H1 (cell line): ENCODE data around the gene MRC2.
"Not testable (repeated sequence)": the region's sequence is repeated elsewhere in the genome, so short reads cannot be mapped to it uniquely, and the experiment has no call there.

Experiments
- CEBPB ChIP-seq: IDR thresholded peaks from 2 replicates; pipeline ENCODE4 v1.6.1; 2012; ENCODE audit warnings: low read depth, low read length
- CREB1 ChIP-seq: IDR thresholded peaks from 2 replicates; pipeline ENCODE4 v1.6.1; 2012; ENCODE audit warnings: inconsistent platforms
- EGR1 ChIP-seq: IDR thresholded peaks from 2 replicates; pipeline ENCODE4 v1.6.1; 2011; ENCODE audit warnings: low read depth, low read length, borderline replicate concordance
- EZH2 ChIP-seq: fragments of 200-600 bp; sonication (generic); IDR thresholded peaks from 2 replicates; pipeline ENCODE4 v1.7.1; 2012; ENCODE audit warnings: low read depth, mild to moderate bottlenecking, moderate library complexity, low read length, inconsistent platforms; ENCODE audit not compliant: severe bottlenecking
- JUND ChIP-seq: IDR thresholded peaks from 2 replicates; pipeline ENCODE4 v1.6.1; 2011; ENCODE audit warnings: mild to moderate bottlenecking, improper control_type of control experiment, low read length
- NRF1 ChIP-seq: IDR thresholded peaks from 2 replicates; pipeline ENCODE4 v1.6.1; 2011; ENCODE audit warnings: mild to moderate bottlenecking, low read depth, low read length, improper control_type of control experiment
- POLR2A ChIP-seq, 2 experiments: IDR thresholded peaks; 1 replicate in 1 of 2; 2 replicates in 1 of 2; pipeline ENCODE4 v1.6.1; 2011; ENCODE audit warnings: low read depth in 2 of 2, low read length in 2 of 2, mild to moderate bottlenecking in 2 of 2; ENCODE audit errors: control extremely low read depth in 1 of 2
- POLR2AphosphoS5 ChIP-seq: IDR thresholded peaks from 2 replicates; pipeline ENCODE4 v1.6.1; 2011; ENCODE audit warnings: low read depth, low read length
- RAD21 ChIP-seq, 2 experiments: IDR thresholded peaks in 1 of 2; conservative IDR thresholded peaks in 1 of 2; 2 replicates each; pipeline ENCODE4 v1.6.1; 2011; ENCODE audit warnings: low read depth in 2 of 2, low read length in 2 of 2, improper control_type of control experiment in 1 of 2, inconsistent platforms in 1 of 2, mild to moderate bottlenecking in 1 of 2, moderate library complexity in 1 of 2
- RBBP5 ChIP-seq: IDR thresholded peaks from 2 replicates; pipeline ENCODE4 v1.7.1; 2012; ENCODE audit warnings: low read depth, mild to moderate bottlenecking, inconsistent platforms, low read length, moderate library complexity, borderline replicate concordance
- SIN3A ChIP-seq, 2 experiments: IDR thresholded peaks in 1 of 2; conservative IDR thresholded peaks in 1 of 2; 2 replicates each; pipeline ENCODE4 v1.6.1; 2011 to 2012; ENCODE audit warnings: low read length in 2 of 2, improper control_type of control experiment in 1 of 2, low read depth in 1 of 2, mild to moderate bottlenecking in 1 of 2
- TF ChIP-seq, protein P1 (sequence below): IDR thresholded peaks from 2 replicates; pipeline ENCODE4 v1.6.1; 2011; ENCODE audit warnings: low read depth, mild to moderate bottlenecking, low read length; ENCODE audit not compliant: insufficient read depth
- TF ChIP-seq, protein P2 (sequence below), 3 experiments: IDR thresholded peaks; 1 replicate in 2 of 3; 2 replicates in 1 of 3; pipeline versions ENCODE4 v1.5.1 to v1.6.1; 2011; ENCODE audit warnings: low read length in 3 of 3, mild to moderate bottlenecking in 3 of 3, inconsistent platforms in 2 of 3, low read depth in 1 of 3, moderate library complexity in 1 of 3; ENCODE audit not compliant: insufficient read depth in 1 of 3; ENCODE audit errors: control extremely low read depth in 1 of 3
- TF ChIP-seq, protein P3 (sequence below): IDR thresholded peaks from 2 replicates; pipeline ENCODE4 v1.6.1; 2011; ENCODE audit warnings: low read length, improper control_type of control experiment

DNA sequence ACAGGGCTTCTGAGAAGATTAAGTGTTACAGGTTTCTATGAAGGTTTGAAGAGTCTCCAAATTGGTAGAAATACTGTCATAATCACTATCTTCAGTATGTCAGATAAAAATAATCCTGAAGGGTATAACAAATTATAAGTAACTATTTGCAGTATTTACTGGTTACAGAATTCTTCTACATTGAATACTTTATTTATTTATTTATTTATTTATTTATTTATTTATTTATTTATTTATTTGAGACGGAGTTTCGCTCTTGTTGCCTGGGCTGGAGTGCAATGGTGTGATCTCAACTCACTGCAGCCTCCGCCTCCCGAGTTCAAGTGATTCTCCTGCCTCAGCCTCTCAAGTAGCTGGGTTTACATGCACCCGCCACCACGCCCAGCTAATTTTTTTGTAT is 23.7 kb upstream of the MRC2 start:
- TF ChIP-seq, protein P1, sequence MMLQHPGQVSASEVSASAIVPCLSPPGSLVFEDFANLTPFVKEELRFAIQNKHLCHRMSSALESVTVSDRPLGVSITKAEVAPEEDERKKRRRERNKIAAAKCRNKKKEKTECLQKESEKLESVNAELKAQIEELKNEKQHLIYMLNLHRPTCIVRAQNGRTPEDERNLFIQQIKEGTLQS, result not testable (repeated sequence)
- not testable (repeated sequence) for TF ChIP-seq JUND; NRF1; CEBPB; POLR2A (IDR thresholded peaks at IDR 0.05; ENCODE audit: control extremely low read depth in 1 of 2, low read depth in 2 of 2, low read length in 2 of 2); RBBP5; EZH2; RAD21 (IDR thresholded peaks at IDR 0.05 in 1 of 2, conservative IDR thresholded peaks at IDR 0.05 in 1 of 2; ENCODE audit: low read depth in 2 of 2, low read length in 2 of 2); EGR1; POLR2AphosphoS5; SIN3A (conservative IDR thresholded peaks at IDR 0.05 in 1 of 2, IDR thresholded peaks at IDR 0.05 in 1 of 2; ENCODE audit: low read depth in 1 of 2, low read length in 2 of 2); CREB1
- TF ChIP-seq, protein P2, sequence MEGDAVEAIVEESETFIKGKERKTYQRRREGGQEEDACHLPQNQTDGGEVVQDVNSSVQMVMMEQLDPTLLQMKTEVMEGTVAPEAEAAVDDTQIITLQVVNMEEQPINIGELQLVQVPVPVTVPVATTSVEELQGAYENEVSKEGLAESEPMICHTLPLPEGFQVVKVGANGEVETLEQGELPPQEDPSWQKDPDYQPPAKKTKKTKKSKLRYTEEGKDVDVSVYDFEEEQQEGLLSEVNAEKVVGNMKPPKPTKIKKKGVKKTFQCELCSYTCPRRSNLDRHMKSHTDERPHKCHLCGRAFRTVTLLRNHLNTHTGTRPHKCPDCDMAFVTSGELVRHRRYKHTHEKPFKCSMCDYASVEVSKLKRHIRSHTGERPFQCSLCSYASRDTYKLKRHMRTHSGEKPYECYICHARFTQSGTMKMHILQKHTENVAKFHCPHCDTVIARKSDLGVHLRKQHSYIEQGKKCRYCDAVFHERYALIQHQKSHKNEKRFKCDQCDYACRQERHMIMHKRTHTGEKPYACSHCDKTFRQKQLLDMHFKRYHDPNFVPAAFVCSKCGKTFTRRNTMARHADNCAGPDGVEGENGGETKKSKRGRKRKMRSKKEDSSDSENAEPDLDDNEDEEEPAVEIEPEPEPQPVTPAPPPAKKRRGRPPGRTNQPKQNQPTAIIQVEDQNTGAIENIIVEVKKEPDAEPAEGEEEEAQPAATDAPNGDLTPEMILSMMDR (IDR thresholded peaks at IDR 0.05; ENCODE audit: control extremely low read depth in 1 of 3, insufficient read depth in 1 of 3, low read depth in 1 of 3, low read length in 3 of 3), result not testable (repeated sequence)
- TF ChIP-seq, protein P3, sequence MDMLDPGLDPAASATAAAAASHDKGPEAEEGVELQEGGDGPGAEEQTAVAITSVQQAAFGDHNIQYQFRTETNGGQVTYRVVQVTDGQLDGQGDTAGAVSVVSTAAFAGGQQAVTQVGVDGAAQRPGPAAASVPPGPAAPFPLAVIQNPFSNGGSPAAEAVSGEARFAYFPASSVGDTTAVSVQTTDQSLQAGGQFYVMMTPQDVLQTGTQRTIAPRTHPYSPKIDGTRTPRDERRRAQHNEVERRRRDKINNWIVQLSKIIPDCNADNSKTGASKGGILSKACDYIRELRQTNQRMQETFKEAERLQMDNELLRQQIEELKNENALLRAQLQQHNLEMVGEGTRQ, result not testable (repeated sequence)
